NCI-H226 (cell line): ENCODE results near the gene MMP23B.
"Not testable (repeated sequence)": the region's sequence is repeated elsewhere in the genome, so short reads cannot be mapped to it uniquely, and the experiment has no call there.

Source experiments
- DNase-seq: peaks from one replicate; pipeline ENCODE4 v3.0.0-alpha.2; 2015

Gene MMP23B

DNA sequence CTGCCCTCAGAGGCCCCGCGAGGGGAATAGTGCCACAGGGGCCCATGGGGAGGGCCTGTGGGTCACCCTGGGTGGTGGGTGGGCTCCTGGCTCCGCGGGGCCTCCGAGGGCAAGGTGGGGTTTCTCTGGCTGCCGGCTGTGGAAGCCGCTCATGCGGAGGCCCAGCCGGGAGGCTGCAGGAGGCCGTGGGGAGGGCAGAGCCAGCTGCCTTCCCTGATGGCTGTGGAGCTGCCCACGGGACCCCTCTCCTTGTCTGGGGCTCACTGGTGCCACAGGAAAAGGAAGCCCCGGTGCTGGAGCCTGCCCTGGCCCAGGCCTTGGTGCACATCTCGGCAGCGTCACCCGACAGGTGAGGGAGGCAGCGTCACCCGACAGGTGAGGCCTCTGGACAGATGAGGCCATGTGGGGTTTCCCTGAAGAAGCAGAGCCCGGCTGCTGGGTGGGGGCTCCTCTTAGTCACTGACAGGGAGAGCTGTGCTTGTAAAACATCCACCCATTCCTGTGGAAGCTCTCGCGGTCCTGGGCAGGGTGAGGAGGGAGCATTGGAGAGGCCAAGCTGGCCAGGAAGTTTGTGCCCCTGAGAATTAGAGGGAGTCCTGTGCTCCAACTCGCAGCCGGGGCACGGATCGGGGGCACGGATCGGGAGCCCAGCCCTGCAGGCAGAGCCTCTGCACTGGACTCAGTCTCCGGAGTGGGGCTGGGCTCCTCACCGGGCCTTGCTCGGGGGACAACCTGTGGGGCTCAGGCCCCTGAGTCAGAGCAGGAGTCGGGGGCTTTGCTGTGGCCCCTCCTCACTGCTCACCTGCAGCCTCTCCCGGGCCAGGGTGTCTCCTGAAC is 10.6 kb upstream of the MMP23B start:
- no peak for DNase-seq

GRCh38 chr1:1622010-1622787 is 9.8 kb upstream of the MMP23B start:
- no peak for DNase-seq

GRCh38 chr1:1622788-1623094 is 9.2 kb upstream of the MMP23B start:
- DNase-seq, result no peak

DNA sequence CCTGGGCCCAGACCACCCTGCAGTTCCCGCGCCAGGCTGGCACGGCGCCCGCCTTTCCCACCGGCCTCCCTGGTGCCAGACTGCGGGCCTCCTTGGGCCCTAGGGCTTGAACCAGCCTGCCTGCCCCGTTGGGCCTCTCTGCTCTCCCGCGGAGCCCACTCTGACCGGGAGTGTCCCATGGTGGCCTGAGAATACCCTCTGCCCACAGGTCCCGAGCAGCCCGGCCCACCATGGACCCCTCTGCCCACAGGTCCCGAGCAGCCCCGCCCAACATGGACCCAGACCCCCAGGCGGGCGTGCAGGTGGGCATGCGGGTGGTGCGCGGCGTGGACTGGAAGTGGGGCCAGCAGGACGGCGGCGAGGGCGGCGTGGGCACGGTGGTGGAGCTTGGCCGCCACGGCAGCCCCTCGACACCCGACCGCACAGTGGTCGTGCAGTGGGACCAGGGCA is 8.8 kb upstream of the MMP23B start:
- no peak for DNase-seq

- DNase-seq, result no peak
These were observed 8.1 kb upstream of the MMP23B start for GRCh38 chr1:1623631-1624442.

- DNase-seq, result no peak
These were observed 7.2 kb upstream of the MMP23B start for GRCh38 chr1:1624443-1625403.

DNA sequence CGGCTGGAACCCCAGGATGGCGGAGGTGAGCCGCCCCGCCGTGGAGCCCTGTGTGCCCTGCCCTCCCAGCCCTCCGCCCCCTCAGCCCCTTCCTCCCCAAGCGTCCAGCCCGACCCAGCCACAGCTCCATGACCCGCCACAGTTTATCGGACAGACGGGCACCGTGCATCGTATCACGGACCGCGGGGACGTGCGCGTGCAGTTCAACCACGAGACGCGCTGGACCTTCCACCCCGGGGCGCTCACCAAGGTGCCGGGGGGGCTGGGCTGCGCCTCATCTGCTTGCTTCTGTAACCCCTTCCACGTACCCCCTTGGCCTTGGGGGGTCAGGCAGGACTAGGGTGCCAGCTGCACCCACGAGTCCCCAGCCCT is 6.6 kb upstream of the MMP23B start:
- no peak for DNase-seq

DNA sequence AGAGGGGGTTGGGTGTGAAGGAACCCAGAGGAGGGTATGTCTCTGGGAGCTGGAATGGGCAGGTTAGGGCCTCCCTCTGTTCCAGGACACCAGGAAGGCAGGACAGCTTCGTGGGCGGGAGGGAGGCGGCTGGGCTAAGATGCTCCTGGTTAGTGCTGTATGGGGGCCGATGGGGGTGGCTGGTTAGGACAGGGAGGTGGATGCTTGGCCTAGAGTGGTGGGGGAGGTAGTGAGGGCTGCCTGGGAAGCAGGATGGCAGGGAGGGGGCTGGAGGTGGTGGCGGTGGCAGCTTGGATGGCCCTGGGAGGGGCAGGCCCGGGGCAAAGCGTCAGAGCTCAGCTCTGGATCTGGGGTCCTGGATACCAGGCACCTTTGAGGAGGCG is 6.2 kb upstream of the MMP23B start:
- no peak for DNase-seq

DNA sequence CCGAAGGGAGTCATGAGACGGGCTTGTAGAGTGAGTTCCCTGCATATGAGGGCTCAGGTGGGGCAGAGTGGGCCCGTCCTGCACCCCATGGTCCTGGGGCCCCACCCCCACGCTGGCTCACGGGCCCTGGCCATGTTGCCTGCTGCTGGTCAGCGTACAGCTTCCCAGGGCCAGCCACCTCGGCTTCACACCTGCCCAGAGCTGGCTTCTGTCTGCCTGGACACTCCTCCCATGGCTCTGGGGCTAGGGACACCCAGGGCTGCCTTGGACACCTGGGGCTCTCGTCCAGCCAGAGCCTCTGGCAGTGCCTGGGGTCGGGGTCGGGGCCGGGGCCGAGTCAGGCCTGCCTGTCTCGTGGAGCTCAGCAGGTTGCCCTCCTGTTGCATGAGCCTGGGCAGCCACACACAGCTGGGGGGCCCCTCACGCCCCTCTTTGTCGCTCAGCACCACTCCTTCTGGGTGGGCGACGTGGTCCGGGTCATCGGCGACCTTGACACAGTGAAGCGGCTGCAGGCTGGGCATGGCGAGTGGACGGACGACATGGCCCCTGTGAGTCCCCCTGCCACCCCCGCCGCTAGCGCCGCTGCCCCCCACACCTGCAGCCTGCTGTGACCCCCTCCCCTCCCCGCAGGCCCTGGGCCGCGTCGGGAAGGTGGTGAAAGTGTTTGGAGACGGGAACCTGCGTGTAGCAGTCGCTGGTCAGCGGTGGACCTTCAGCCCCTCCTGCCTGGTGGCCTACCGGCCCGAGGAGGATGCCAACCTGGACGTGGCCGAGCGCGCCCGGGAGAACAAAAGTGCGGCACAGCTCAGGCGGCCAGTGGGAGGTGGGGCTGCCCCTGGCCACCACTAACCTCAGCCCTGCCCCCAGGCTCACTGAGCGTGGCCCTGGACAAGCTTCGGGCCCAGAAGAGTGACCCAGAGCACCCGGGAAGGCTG is 5.5 kb upstream of the MMP23B start:
- no peak for DNase-seq

DNA sequence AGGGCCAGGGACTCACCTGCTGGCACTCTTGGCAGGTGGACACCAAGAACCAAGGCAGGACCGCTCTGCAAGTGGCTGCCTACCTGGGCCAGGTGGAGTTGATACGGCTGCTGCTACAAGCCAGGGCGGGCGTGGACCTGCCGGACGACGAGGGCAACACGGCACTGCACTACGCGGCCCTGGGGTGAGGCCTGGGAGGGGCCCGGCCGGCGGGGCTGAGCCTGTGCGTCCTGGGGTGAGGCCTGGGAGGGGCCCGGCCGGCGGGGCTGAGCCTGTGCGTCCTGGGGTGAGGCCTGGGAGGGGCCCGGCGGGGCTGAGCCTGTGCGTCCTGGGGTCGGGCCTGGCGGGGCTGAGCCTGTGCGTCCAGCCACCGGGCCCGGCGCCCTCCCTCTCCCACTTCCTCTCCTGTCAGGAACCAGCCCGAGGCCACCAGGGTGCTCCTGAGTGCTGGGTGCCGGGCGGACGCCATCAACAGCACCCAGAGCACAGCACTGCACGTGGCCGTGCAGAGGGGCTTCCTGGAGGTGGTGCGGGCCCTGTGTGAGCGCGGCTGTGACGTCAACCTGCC is 4.6 kb upstream of the MMP23B start:
- DNase-seq, result no peak

- no peak for DNase-seq
These were observed 3.9 kb upstream of the MMP23B start for GRCh38 chr1:1627829-1628753.

GRCh38 chr1:1628754-1629429 is 3.1 kb upstream of the MMP23B start:
- no peak for DNase-seq

GRCh38 chr1:1629430-1630190 is 2.4 kb upstream of the MMP23B start:
- no peak for DNase-seq

- no peak for DNase-seq
These were observed 1.6 kb upstream of the MMP23B start for GRCh38 chr1:1630191-1630964.

GRCh38 chr1:1630965-1631781 is 800 bp upstream of the MMP23B start:
- DNase-seq, result no peak

GRCh38 chr1:1633409-1633808 is 1.4 kb downstream of the MMP23B start:
- not testable (repeated sequence) for DNase-seq

GRCh38 chr1:1634613-1635012 is 2.6 kb downstream of the MMP23B start:
- DNase-seq, result not testable (repeated sequence)
